ENCODE measurements around the gene GOLGA2.

The GOLGA2 gene

DNA sequence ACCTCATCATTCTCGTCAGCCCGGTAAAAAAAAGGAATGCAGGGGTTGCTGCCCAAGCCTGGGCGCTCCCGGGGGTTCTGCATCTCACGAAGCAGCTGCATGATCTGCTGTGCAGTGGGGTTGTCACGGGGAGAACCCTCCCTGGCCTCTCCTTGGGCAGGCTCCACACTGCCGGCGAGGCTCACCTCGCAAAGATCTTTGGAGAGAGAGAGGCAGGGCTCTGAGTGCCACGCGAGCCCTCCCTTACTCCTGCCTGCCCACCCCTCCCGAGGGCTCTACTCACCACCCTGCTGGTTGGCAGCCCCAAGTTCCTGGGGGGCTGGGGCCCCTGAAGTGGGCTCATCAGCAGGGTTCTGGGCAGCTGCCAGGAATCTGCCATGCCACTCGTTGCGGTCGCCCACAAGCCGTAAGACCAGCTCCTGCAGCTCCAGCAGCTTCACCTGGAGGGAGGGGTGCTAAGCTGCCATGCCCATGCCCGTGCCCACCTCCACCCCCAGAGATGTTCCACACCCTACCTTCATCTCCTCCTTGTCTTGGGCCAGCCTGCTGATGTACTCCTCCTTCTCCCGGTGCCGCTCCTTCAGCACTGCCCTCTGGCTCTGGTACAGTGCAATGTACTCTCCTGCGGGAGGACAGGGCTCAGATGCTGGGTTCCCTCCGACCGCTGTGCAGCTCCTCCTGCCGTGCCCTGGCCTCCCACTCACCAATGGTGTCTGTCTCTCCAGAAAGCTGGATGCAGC, 18.6 kb downstream of the GOLGA2 start:
- DNase-seq, result no peak

DNA sequence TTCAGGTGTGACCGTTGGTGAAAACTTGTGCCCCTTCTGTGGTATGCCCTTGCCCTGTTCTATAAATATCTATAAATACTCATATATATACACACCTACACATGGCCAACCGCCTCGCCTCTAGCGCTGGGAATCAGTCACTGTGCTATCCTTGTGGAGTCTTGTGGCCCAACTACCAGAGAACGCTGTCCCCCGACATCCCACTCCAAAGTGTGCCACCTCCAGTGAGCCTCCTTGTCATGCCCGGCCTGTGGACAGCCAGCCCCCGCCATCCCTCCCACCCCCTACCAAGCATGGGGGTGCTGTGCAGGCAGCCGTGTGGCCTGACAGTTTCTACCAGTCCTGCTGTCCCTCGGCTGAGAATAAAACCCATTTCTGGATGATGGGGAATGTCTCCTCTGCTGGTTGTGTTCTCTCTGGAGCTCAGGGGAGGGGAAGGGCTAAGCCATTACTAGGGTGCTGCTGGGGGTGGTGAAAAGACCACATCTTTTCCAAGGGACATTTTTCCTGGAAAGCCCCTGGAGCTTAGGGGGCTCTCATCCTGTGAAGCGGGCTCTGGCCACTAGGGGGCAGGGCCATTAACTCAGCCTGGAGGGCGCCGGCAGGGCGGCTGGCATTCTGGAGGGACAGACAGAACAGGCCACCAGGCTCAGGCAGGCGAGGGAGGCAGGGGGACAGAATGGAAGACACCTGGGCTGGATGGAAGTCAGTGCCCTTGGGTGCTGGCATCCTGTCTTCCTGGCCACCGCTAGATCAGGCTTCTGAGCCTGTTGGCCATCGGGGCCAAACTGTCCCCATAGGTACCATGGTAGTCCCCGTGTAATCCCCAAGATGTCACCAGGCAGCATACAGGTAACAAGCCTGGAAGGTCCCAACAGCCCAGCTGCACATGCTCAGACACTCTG, 20.7 kb downstream of the GOLGA2 start:
- DNase-seq, result peak; percentile 56

GRCh38 chr9:128254362-128254761, 21.4 kb downstream of the GOLGA2 start:
- DNase-seq, result no peak

- no peak for DNase-seq
Observed at GRCh38 chr9:128253991-128254346, 21.8 kb downstream of the GOLGA2 start.

DNA sequence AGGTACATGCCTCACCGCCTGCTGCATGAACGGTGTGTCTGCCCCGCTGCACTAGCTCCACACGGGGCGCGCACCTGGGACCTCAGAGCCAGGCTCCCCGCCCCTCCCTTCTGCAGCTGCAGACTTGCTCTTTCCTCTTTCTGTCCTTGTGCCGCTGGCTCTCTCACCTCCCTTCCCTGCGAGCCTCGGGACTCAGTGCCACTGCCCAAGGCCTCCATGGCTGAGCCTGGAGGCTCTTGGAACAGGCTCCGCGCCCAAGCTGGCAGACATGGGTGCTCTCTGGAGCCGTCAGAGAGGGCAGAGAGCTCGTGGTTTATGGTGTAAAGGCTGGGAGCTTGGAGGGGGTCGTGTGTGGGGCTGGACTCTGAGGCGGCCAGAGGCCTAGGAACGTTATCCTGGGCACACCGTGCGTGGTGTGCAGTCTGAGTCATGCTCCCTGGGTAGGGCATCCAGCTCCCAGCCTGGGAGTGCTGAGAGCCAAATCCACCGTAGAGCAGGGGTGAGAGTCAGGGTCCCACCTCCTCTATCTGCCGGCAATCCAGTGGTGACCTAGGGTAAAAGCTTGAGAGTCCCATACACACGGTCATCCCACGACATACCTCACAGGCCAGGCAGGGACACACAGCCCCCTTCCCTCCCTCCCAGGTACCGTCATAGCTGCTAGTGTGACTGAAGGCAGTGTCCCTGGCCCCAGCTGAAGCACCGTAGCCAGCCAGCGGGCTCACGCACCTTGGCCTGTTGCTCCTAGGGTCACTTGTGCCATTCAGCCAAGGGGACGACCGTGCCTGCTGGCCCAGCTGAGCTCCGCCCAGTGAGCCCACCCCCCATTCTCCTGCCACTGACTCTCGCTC, 22.4 kb downstream of the GOLGA2 start:
- no peak for DNase-seq

DNA sequence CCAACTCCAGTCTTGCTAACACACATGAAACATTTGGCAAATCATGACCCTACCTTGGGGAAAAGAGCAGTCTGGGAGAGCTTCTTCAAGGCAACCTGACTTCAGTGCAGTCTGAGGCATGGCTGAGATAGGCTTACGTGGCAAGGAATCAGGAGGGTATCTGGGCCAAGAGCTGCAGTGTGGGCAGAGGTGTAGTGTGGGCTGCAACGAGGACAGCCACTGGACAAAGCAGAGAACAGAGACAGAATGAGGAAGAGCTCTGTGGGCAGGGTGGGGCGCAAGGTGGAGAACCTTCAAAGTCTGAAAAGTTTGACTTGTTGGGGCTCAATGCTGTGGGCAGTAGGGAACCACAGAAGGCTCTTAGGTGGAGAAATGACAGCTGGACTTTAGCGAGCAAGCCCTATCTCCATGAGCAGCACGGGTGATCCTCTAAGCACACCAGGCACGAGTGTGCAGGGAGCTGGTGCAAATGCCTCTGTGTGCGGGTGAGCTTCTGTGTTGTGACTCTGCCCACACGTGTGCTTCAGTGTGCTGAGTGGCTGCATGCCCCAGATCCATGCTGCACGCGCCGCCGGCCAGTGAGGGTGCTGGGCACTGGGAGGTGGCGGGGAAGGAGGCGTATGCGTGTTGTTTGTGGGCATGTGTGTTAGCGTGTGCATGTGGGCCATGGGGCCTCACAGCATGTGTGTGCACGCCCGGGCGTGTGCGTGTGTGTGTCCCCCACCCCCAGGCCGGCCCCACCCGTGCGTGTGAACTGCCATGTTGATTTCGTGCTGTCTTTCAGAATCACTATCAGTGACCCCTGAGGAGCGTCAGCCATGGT, 23.3 kb downstream of the GOLGA2 start:
- no peak for DNase-seq

DNA sequence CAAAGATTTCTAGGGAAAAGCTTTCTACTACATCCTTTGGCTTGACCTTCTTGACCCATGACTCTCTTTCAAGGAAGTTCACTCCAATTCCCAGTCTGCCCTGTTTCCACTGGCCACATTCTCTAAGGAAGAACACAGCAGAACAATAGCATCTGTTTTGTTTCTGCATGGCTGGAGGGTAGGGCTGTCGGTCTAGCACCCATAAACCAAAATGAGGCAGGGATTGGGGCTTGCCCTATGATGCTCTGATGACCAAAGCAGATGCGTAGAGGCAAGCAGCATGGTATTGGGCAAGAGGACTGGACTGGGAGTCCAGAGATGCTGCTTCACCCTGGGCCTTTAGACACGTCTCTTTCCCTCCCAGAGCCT, 24.1 kb downstream of the GOLGA2 start:
- DNase-seq, result no peak

- no peak for DNase-seq
Observed at GRCh38 chr9:128250839-128251731, 24.7 kb downstream of the GOLGA2 start.

DNA sequence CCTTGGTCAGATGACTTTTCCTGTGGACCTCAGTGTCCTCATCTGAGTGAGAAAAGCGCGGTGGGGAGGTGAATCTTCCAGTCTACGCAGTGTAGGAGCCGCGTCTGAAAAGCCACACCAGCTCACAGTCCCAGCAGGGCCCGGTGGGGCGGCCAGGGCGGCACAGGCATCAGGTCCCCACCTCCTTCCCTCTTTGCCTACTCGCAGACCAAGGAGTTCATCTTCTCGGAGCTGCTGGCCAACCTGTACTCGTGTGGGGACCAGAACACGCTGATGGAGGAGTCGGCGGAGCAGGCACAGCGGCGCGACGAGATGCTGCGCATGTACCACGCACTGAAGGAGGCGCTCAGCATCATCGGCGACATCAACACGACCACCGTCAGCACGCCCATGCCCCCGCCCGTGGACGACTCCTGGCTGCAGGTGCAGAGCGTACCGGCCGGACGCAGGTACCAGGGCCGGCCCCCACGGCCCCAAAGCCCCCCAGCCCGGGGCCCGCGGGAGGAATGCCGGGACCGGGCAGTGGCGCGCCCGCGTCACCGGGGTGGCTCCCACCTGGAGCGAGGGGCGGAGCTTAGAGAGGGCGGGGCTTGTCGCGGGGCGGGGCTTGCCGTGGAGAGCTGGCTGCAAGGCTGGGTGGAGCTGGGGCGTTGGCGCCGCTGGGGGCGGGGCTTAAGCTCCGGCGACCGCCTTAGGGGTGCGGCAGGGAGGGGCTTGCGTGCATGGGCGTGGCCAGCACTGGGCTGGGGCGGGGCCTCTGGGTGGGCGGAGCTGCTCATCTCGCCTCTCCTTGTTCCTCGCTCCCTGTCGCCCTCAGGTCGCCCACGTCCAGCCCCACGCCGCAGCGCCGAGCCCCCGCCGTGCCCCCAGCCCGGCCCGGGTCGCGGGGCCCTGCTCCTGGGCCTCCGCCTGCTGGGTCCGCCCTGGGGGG, 25.6 kb downstream of the GOLGA2 start:
- peak; percentile 69 for DNase-seq

DNA sequence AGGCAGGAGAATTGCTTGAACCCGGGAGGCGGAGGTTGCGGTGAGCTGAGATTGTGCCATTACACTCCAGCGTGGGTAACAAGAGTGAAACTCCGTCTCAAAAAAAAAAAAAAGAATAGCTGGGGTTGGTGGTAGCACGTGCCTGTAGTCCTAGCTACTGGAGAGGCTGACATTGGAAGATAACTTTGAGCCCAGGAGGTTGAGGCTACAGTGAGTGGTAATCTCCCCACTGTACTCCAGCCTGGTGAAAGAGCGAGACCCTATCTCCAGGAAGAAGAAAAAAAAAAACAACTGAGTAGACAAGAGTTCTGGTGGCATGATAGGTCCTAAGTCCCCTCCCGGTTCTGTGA, 26.3 kb downstream of the GOLGA2 start:
- DNase-seq, result no peak

DNA sequence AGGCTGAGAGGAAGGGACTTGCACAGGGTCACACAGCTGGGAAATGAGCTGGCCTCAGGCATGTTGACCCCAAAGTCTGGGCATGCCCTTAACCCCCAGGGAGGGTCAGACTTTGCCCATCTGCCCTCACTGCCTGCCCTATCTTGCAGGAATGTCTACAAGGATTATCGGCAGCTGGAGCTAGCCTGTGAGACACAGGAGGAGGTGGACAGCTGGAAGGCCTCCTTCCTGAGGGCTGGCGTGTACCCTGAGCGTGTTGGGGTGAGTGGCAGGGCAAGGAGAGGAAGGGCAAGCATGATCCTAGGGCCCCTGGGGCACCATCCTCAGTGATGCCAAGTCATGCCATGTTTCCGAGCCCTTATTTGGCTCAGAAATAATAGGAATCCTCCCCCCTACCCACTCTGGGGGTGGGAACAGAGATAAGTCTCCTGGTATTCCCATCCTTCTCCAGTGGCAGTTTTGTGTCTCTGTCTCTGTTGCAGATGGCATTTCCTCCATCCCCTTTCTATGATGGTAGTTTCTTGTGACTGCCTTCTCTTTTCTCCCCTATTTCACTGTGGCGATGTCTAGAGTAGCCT, 28.5 kb downstream of the GOLGA2 start:
- DNase-seq, result no peak

GRCh38 chr9:128246471-128246870, 29.3 kb downstream of the GOLGA2 start:
- no peak for DNase-seq

GRCh38 chr9:128245421-128246151, 30.2 kb downstream of the GOLGA2 start:
- peak; percentile 84 for DNase-seq

GRCh38 chr9:128244837-128245231, 31.0 kb downstream of the GOLGA2 start:
- peak; percentile 95 for DNase-seq

DNA sequence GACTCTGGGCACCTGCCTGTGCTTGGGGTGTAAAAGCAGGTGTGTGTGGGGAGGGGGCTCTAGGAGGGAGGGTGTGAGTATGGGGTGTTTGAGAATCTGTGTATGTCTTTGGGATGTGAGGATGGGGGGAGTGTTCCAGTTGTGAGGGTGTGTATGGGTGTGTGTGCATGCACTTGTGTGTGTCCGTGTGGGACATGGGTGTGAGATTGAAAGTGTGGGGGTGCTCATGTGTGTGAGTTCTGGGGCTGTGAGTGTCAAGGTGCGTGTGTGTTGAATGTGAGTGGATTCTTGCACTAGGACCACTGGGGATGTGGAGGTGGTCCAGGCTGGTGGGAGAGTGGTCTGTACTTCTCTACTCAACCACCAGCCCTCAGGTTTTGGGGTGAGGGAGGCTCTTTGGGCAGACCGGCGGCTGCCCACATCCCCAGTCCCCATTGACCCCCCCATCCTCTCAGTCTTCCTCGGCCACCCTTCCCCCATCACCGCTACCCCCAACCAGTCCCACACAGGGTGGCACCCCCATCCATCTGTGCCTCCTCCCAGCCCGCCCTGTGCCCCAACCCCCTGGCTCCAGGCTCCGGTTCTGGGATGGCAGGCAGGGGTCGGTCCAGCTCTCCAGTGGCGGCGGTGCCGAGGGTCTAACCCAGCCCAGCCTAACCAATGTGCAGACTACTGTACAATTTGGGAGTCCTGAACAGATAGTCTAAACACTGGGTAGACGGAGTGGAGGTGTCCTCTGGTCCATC, 31.5 kb downstream of the GOLGA2 start:
- DNase-seq, result no peak

DNA sequence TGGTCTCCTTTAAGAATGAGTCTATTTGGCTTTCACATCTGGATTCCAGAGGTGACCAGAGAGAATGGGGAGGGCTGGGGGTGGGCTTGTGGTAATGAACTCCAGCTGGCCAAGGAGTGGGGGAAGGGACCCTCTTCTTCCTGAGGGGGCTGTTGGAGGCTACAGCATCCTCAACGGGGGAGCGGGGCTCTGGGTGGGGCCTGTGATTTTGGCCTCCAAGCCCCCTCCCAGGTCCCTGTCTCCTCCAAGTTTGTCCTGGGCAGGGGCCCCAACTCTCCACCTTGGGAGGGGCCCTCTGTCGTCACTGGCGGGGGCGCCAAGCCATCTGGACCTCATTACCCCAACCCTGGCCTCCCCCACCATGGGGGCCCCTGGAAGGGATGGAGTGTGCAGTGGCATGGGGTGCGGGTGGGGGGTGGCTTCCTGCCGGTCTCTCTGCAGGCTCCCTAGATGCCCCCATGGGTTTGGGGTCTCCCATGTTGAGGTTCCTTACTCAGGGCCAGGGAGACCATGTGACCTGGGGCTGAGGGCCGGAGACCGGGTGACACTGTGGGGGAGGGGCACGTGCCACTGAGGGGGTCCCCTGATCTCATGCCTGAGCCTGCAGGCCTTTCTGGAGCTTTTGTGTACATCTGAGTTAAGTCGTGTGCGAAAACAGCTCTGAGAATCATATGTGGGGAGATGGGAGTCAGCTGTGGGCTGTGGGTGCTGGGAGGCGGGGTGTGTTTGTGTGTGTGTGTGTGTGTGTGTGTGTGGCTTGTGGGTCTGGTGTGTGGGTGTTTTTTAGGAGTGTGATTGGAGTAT, 32.4 kb downstream of the GOLGA2 start:
- peak; percentile 47 for DNase-seq

- no peak for DNase-seq
Observed at GRCh38 chr9:128242828-128243214, 33.0 kb downstream of the GOLGA2 start.

DNA sequence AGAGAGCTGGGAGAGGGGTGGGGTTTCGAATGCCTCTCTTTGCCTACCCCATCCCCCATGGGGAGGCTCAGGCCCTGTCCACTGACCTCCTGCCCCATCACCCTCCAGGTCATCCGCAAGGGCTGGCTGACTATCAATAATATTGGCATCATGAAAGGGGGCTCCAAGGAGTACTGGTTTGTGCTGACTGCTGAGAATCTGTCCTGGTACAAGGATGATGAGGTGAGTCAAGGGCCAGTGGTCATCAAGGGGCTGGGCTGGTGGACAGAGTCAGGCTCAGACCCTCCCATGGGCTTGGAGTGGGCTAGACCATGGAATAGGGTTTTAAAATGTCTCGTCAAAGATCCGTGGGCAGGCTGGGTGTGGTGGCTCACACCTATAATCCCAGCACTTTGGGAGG, 33.7 kb downstream of the GOLGA2 start:
- no peak for DNase-seq
